Adrenal gland (tissue), 12 donors: ENCODE results near the gene ZNF84. TPM values are rescaled to one million over a fixed set of nuclear protein-coding genes. Genes with fewer than 3 reads are reported as not detected.

Experiments used
- DNase-seq, 7 donors: peaks; one replicate each; pipeline ENCODE4 v3.0.0-alpha.2; 2019 to 2020
- H3K27ac ChIP-seq, 5 donors: fragments of 200-600 bp; sonication (generic) in 4 of 5; 1 replicate in 3 of 5; 2 replicates in 2 of 5; pipeline versions ENCODE4 v1.5.1 to v1.8.0; 2016 to 2020; ENCODE audit warnings: mild to moderate bottlenecking in 1 of 5
- H3K27me3 ChIP-seq: fragments of 200-600 bp; 2 replicates; pipeline ENCODE4 v1.8.0; 2021
- H3K36me3 ChIP-seq, 2 donors: fragments of 200-600 bp; replicated peaks in 1 of 2; 1 replicate in 1 of 2; 2 replicates in 1 of 2; pipeline versions ENCODE4 v1.5.1 to v1.8.0; 2018 to 2022
- H3K4me1 ChIP-seq, 2 donors: fragments of 200-600 bp; replicated peaks in 1 of 2; 1 replicate in 1 of 2; 2 replicates in 1 of 2; pipeline versions ENCODE4 v1.5.1 to v1.8.0; 2018 to 2021
- H3K4me3 ChIP-seq, 4 donors: fragments of 200-600 bp; sonication (generic) in 3 of 4; one replicate each; pipeline ENCODE4 v1.5.1; 2016 to 2018
- H3K9me3 ChIP-seq, 3 donors: fragments of 200-600 bp; sonication (generic) in 1 of 3; replicated peaks in 1 of 3; 1 replicate in 2 of 3; 2 replicates in 1 of 3; pipeline versions ENCODE4 v1.5.1 to v1.8.0; 2016 to 2021
- POLR2A ChIP-seq, 2 donors: fragments of 450-650 bp; IDR thresholded peaks; one replicate each; pipeline ENCODE4 v1.6.1; 2017; ENCODE audit warnings: antibody characterized with exemption in 2 of 2, mild to moderate bottlenecking in 2 of 2, moderate library complexity in 1 of 2
- WGBS, 4 donors: extraction: QIAGEN DNeasy Blood & Tissue Kit in 2 of 4; methylation state at CpG; one replicate each; pipeline versions ENCODE4 v1.1.5 to v1.1.7; 2013 to 2017; 5-methylcytosine and 5-hydroxymethylcytosine counted together
- intact Hi-C, 2 donors: fragments of 100-400 bp; cut with DNase I; formaldehyde crosslinking; loops; one replicate each; pipeline versions ENCODE4 v1.14.1 to v1.15.0; 2022 to 2023
- polyA plus RNA-seq, 3 donors: library from polyadenylated mRNA; stranded (reverse); fragments of 200-250 nt in 2 of 3; fragments of 350-450 nt in 1 of 3; fragmentation: Illumina TruSeq in 1 of 3; extraction: RNeasy Lipid Tissue Mini Kit (QIAGEN cat#74804) in 1 of 3; gene quantifications; one replicate each; pipeline ENCODE4 v1.2.3, GENCODE V29; 2013 to 2014
- total RNA-seq, 9 donors: library from RNA; depleted of rRNA in 4 of 9; stranded (reverse); fragments of >200 nt in 4 of 9; fragments of 120-200 nt in 1 of 9; fragmentation: NEBNext Ultra II Directional in 1 of 9; extraction: Animal tissue kit (Norgen Biotek cat#: 25700) in 1 of 9; gene quantifications; one replicate each; pipeline versions ENCODE4 v1.1.0 to v1.2.4, GENCODE V29; 2013 to 2023
- TF ChIP-seq, protein P1 (sequence below), 6 experiments: fragments of 450-650 bp in 4 of 6; fragments of 200-600 bp in 2 of 6; sonication (generic) in 1 of 6; IDR thresholded peaks; 1 replicate in 5 of 6; 2 replicates in 1 of 6; pipeline versions ENCODE4 v1.5.1 to v1.8.0; 2016 to 2021; ENCODE audit warnings: antibody characterized with exemption in 6 of 6, mild to moderate bottlenecking in 2 of 6, moderate library complexity in 1 of 6
- donor health status: healthy with polysubstance abuse.
- donor health status: Bipolar disorder and iron deficiency.
- donor health status: DM: yes; HTN: yes; CAD: no.
- donor health status: DM: no; HTN: no; CAD: no.
- donor health status: DM: no; HTN: no; CAD: no.
- donor health status: DM: yes; HTN: yes; CAD: no.

Gene ZNF84
- total and polyA plus RNA-seq, 12 donors = 8.0 to 42.3 (median 18.7) TPM

DNA sequence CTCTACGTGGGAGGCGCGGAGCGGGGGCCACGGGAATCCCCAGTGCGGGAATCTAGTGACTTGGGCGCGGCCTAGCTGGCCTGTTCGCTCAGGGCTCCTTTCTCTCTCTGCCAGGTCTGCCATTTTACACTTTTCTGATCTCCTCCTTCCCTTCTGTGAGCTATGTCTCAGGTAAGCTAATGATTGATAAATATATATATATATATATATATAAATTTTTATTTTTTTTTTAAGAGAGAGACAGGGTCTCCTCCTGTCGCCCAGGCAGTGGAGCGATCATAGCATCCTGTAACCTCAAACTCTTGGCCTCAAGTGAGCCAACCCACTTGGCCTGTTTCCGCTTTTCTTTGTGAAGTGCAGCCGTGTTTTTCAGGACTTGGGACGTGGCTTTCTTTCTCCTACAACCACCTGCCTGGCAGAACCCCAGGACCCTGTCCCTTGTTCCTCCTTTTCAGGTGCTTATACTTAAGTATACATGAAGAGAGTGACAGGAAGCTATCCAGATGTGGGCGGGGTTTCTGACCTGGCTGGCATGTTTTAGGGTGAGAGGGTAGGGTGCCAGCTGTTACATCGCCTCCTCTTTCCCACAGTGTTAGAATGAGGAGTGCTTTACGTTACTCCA lies 44.0 kb downstream of the ZNF84 start:
- Histone ChIP-seq H3K36me3 (peaks cover 0 to 33% of the 10 kb centered on the region in 2 donors), H3K4me3 (peak overlapping the region; percentile 81 to 97 (median 90)), H3K9me3 (peaks cover 0 to 58% (median 5%) of the 10 kb centered on the region in 3 donors), H3K27ac (peak overlapping the region; percentile 90 to 100 (median 98)), H3K4me1 (peaks cover 6 to 13% of the 10 kb centered on the region in 2 donors), H3K27me3 (no peaks in the 10 kb centered on the region)
- TF ChIP-seq POLR2A (IDR thresholded peaks at IDR 0.05) = no peak
- TF ChIP-seq, protein P1, sequence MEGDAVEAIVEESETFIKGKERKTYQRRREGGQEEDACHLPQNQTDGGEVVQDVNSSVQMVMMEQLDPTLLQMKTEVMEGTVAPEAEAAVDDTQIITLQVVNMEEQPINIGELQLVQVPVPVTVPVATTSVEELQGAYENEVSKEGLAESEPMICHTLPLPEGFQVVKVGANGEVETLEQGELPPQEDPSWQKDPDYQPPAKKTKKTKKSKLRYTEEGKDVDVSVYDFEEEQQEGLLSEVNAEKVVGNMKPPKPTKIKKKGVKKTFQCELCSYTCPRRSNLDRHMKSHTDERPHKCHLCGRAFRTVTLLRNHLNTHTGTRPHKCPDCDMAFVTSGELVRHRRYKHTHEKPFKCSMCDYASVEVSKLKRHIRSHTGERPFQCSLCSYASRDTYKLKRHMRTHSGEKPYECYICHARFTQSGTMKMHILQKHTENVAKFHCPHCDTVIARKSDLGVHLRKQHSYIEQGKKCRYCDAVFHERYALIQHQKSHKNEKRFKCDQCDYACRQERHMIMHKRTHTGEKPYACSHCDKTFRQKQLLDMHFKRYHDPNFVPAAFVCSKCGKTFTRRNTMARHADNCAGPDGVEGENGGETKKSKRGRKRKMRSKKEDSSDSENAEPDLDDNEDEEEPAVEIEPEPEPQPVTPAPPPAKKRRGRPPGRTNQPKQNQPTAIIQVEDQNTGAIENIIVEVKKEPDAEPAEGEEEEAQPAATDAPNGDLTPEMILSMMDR (IDR thresholded peaks at IDR 0.05) = no peak
- intact Hi-C loops = no loop called here
- DNase-seq = peak; percentile 5 to 58 (median 25)
- WGBS, 4 donors = 23 to 28% (median 26%) methylated on average over 16 to 17 of the region's 17 CpGs

DNA sequence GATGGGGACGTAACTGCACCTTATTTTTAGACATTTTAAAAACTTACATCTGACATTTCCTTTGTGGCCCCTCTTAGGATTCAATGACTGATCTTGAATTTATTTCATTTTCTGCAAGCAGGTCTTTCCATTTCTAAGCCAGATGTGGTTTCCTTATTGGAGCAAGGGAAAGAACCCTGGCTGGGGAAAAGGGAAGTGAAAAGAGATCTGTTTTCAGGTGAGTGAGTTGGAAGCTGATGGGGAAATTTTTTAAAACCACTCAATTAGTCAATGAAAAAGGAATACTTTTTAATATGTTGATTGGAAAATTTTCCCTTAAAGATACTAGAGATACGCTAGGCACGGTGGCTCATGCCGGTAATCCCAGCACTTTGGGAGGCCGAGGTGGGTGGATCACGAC lies 46.0 kb downstream of the ZNF84 start:
- TF ChIP-seq, protein P1 (IDR thresholded peaks at IDR 0.05) = no peak
- no peak for TF ChIP-seq POLR2A (IDR thresholded peaks at IDR 0.05)
- no peak overlapping the region for H3K4me3 ChIP-seq
- peaks cover 0 to 53% (median 15%) of the 10 kb centered on the region in 3 donors for H3K9me3 ChIP-seq
- H3K27me3 ChIP-seq = no peaks in the 10 kb centered on the region
- H3K4me1 ChIP-seq = peaks cover 6 to 13% of the 10 kb centered on the region in 2 donors
- WGBS, 4 donors = 96 to 100% (median 99%) methylated on average over 6 of the region's 6 CpGs
- peaks cover 0 to 38% of the 10 kb centered on the region in 2 donors for H3K36me3 ChIP-seq
- H3K27ac ChIP-seq = no peak overlapping the region
- DNase-seq = no peak
- intact Hi-C loops = no loop called here

DNA sequence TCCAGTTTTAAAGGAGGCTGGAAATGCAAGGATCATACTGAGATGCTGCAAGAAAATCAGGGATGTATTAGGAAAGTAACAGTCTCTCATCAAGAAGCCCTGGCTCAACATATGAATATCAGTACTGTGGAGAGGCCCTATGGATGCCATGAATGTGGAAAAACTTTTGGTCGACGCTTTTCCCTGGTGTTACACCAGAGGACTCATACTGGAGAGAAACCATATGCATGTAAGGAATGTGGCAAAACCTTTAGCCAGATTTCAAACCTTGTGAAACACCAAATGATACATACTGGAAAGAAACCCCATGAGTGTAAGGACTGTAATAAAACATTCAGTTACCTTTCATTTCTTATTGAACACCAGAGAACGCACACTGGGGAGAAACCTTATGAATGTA lies 68.3 kb downstream of the ZNF84 start:
- Histone ChIP-seq H3K27ac (no peak overlapping the region), H3K4me3 (peak overlapping the region in 1 of 4 donors; percentile 16), H3K4me1 (no peaks in the 10 kb centered on the region), H3K36me3 (peaks cover 0 to 13% of the 10 kb centered on the region in 2 donors), H3K9me3 (peaks cover 30 to 98% (median 51%) of the 10 kb centered on the region in 3 donors), H3K27me3 (no peaks in the 10 kb centered on the region)
- WGBS, 4 donors = 95 to 100% (median 98%) methylated on average over 3 of the region's 3 CpGs
- intact Hi-C loops = loop anchor here in 1 of 2 donors (5.0 kb wide), 1 partner anchor 178 kb away; no protein-coding TSS in a partner anchor
- TF ChIP-seq, protein P1 (IDR thresholded peaks at IDR 0.05) = no peak
- TF ChIP-seq POLR2A (IDR thresholded peaks at IDR 0.05) = no peak
- no peak for DNase-seq

DNA sequence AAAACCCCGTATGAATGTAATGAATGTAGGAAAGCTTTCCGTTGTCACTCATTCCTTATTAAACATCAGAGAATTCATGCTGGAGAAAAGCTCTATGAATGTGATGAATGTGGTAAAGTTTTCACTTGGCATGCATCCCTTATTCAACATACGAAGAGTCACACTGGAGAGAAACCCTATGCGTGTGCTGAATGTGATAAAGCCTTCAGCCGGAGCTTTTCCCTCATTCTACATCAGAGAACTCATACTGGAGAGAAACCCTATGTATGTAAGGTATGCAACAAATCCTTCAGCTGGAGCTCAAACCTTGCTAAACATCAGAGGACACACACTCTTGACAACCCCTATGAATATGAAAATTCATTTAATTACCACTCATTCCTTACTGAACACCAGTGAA lies 68.9 kb downstream of the ZNF84 start:
- Histone ChIP-seq H3K9me3 (peaks cover 30 to 98% (median 51%) of the 10 kb centered on the region in 3 donors), H3K4me3 (peak overlapping the region in 1 of 4 donors; percentile 16), H3K27me3 (no peaks in the 10 kb centered on the region), H3K4me1 (no peaks in the 10 kb centered on the region), H3K27ac (no peak overlapping the region), H3K36me3 (peaks cover 0 to 8% of the 10 kb centered on the region in 2 donors)
- TF ChIP-seq POLR2A (IDR thresholded peaks at IDR 0.05) = no peak
- TF ChIP-seq, protein P1 (IDR thresholded peaks at IDR 0.05) = no peak
- intact Hi-C loops = loop anchor here in 1 of 2 donors (5.0 kb wide), 1 partner anchor 179 kb away; no protein-coding TSS in a partner anchor
- DNase-seq = no peak
- 97 to 100% (median 98%) methylated on average over 5 of the region's 5 CpGs for WGBS, 4 donors
